ENCODE data around the gene CSTA. TPM values are rescaled to one million over a fixed set of nuclear protein-coding genes. Genes with fewer than 3 reads are reported as not detected.
A peak's percentile ranks its signal among the peaks of the same experiment; 100 is the strongest.

CSTA gene
- total RNA-seq, 1 donor = 90.5 TPM

DNA sequence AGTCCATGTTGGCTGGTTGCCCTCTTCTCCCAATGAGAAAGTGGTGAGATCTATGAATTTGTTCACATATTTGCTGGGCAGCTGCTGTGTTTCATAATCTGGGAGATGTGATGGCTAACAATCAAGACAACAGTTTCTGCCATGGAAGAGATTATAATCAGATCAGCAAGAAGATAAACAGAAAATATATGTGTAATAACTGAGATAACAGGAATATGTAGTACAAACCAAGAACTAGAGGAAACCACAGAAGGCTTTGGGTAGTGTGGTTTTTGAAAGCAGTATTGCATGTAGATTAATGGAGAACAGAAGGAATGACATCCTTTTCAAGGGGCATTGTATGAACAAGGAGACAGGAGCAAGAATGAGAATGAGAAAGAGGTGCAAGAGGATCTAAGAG, 12.2 kb upstream of the CSTA start:
- H3K4me1 ChIP-seq (ENCODE audit: insufficient read depth, low read length) = peaks cover 19% of the 10 kb centered on the region
- no peaks in the 10 kb centered on the region for H3K9me3 ChIP-seq (ENCODE audit: low read depth, low read length)
- no peaks in the 10 kb centered on the region for H3K27me3 ChIP-seq (ENCODE audit: insufficient read depth, low read length)
- H3K4me3 ChIP-seq (ENCODE audit: low read length) = no peak overlapping the region

DNA sequence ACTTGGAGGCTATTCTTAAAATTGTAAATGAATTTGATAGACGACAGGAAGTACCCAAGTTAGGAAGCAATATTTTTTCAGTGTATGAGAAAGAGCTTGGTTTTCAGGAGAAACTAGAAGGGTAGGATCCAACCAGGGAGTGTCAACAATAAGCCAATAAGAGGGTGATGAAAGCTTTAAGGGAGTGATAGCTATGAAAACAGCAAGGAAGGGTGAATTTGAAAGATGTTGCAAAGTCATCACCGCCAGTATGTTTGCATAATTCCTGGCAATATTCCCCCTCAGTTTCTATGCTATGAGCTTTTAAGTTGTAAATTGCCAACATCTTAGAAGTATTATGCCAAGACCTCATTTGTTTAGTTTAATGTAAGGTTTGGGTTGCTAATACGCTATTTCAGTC, 11.8 kb upstream of the CSTA start:
- Histone ChIP-seq H3K4me1 (ENCODE audit: insufficient read depth, low read length) (peaks cover 16% of the 10 kb centered on the region), H3K27me3 (ENCODE audit: insufficient read depth, low read length) (no peaks in the 10 kb centered on the region), H3K9me3 (ENCODE audit: low read depth, low read length) (no peaks in the 10 kb centered on the region), H3K4me3 (ENCODE audit: low read length) (no peak overlapping the region)

DNA sequence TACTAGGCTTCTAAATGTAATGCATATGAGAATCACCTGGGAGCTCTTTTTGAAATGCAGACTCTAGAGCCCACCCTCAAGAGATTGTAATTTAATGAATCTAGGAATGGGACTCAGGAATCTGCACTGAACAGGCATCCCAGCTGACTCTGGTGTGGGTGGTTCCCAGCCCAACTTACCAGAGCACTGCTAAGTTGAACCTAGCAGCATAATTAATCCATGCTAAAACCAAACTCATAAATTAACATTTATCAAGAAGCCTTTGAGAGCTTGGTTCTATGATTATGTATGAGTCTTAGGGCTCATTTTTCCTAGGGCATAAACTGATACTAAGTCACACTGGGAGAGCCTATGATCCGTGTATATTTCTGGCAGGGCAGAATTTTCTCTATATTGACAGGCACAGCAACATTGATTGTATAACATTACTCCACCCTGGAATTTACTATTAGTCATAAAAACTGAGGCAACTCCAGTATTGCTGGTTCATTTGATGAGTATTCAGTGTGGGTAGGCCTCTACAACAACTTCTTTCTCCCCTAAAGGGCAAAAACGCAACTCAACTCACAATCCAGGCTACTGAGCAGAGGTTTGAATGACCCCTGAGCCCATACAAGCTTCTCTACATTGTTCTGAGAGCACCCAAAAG, 10.7 kb upstream of the CSTA start:
- H3K27me3 ChIP-seq (ENCODE audit: insufficient read depth, low read length) = no peaks in the 10 kb centered on the region
- peaks cover 6% of the 10 kb centered on the region for H3K9me3 ChIP-seq (ENCODE audit: low read depth, low read length)
- H3K4me3 ChIP-seq (ENCODE audit: low read length) = no peak overlapping the region
- peaks cover 16% of the 10 kb centered on the region for H3K4me1 ChIP-seq (ENCODE audit: insufficient read depth, low read length)

DNA sequence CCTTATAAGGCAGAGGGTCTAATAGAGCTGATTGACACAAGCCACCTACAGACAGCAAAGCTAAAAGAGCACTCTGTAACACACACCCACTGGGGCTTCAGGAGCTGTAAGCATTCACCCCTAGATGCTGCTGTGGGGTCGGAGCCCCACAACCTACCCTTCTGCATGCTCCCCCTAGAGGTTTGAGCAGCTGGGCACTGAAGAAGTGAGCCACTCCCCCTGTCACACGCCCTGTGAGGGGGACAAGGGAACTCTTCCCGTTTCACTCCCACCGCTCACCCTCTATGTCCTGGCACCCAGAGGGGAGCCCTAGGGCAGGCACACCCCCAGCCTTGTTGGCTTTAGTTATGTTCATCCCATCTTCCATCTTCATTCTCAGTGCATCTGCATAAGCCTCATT, 9.4 kb upstream of the CSTA start:
- Histone ChIP-seq H3K9me3 (ENCODE audit: low read depth, low read length) (peaks cover 9% of the 10 kb centered on the region), H3K4me3 (ENCODE audit: low read length) (no peak overlapping the region), H3K27me3 (ENCODE audit: insufficient read depth, low read length) (no peaks in the 10 kb centered on the region), H3K4me1 (ENCODE audit: insufficient read depth, low read length) (peaks cover 16% of the 10 kb centered on the region)

DNA sequence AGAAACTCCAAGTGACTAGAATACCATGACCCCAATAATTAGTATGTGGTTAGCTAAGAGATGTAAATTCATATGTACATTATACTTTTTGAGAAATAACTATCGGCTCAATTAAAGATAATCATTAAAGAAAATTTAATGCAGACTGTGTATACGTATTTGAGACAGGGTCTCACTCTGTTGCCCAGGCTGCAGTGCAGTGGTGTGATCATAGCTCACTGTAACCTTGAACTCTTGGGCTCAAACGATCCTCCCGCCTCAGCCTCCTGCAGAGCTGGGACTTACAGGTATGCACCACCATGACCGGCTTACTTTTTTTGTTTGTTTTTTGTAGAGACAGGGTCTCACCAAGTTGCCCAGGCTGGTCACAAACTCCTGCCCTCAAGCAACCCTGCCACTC, 8.7 kb upstream of the CSTA start:
- Histone ChIP-seq H3K4me1 (ENCODE audit: insufficient read depth, low read length) (peaks cover 16% of the 10 kb centered on the region), H3K4me3 (ENCODE audit: low read length) (no peak overlapping the region)

DNA sequence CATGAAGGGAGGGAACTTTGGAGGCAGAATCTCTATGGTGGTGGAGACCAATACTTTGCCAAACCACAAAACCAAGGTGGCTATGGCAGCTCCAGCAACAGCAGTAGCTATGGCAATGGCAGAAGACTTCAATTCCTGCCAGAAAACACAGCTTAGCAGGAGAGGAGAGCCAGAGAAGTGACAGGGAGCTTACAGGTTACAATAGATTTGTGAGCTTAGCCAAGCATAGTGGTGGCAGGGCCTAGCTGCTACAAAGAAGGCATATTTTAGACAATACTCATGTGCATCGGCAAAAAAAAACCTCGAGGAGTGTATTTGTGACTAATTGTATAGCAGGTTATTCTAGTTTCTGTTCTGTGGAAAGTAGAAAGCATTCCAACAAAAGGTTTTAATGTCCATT, 6.4 kb upstream of the CSTA start:
- no peak overlapping the region for H3K4me3 ChIP-seq (ENCODE audit: low read length)
- peaks cover 9% of the 10 kb centered on the region for H3K9me3 ChIP-seq (ENCODE audit: low read depth, low read length)
- no peaks in the 10 kb centered on the region for H3K27me3 ChIP-seq (ENCODE audit: insufficient read depth, low read length)
- H3K4me1 ChIP-seq (ENCODE audit: insufficient read depth, low read length) = peaks cover 9% of the 10 kb centered on the region

More for the DNA sequence above, 8.7 kb upstream of the CSTA start:
- Histone ChIP-seq H3K27me3 (ENCODE audit: insufficient read depth, low read length) (no peaks in the 10 kb centered on the region), H3K9me3 (ENCODE audit: low read depth, low read length) (peaks cover 9% of the 10 kb centered on the region)

DNA sequence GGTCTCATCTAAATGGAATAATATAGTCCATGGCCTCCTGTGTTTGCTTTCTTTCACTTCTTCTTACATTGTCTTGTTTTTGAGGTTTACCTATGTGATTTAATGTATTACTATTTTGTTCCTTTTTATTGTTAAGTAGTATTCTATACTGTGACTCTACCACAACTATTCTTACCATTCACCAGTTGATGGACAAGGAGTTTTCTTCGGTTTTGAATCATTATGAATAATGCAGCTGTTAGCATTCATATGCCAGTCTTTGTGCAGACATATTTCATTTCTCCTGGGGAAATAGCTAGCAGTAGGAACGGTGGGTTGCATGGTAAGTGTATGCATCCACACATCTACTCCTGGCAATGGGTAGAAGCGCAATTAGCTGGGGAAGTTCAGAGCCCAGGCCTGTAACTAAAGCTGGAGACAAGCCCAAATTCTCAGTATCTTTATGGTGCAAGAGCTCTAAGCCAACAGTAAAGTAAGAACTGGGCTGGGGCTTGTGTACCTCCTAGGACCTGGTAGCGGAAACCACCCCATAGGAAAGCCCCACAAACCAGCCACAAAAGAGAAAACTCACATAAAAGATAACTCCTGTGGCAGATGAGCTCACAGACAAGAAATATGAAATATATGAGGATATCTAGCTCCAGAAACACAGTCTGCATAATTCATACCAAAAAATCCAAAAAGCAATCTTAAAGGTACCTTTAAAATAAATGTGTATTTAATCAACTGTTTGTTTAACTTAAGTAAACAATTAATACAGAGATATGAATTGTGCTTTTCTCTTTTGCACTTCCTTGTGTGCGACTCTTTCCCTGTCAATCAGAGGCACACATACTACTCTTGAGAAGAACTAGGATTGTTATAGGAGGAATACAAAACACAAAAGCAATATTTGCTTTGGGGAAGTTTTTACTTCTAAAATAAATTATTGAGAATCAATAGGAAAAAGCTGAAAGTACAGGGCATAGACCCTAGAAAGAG, 2.7 kb upstream of the CSTA start:
- peaks cover 9% of the 10 kb centered on the region for H3K9me3 ChIP-seq (ENCODE audit: low read depth, low read length)
- no peaks in the 10 kb centered on the region for H3K27me3 ChIP-seq (ENCODE audit: insufficient read depth, low read length)
- peaks cover 16% of the 10 kb centered on the region for H3K4me1 ChIP-seq (ENCODE audit: insufficient read depth, low read length)
- no peak overlapping the region for H3K4me3 ChIP-seq (ENCODE audit: low read length)

DNA sequence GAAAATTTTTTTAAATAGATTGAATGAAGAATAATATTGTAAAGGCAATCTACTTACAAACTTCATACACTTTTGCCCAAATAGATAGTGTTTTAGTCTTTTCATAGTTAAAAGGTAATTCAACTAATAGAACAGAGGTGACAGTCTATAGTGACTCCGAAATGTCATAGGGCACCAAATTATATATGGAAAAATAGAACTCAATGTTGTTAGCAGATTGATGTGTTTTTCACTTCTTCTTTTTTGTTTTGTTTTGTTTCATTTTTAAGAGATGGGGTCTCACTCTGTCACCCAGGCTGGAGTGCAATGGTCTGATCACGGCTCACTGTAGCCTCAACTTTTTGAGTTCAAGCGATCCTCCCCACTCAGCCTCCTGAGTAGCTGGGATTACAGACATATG, 721 bp downstream of the CSTA start:
- Histone ChIP-seq H3K27me3 (ENCODE audit: insufficient read depth, low read length) (no peaks in the 10 kb centered on the region), H3K4me1 (ENCODE audit: insufficient read depth, low read length) (peaks cover 16% of the 10 kb centered on the region), H3K9me3 (ENCODE audit: low read depth, low read length) (no peaks in the 10 kb centered on the region), H3K4me3 (ENCODE audit: low read length) (peak overlapping the region; percentile 45)

DNA sequence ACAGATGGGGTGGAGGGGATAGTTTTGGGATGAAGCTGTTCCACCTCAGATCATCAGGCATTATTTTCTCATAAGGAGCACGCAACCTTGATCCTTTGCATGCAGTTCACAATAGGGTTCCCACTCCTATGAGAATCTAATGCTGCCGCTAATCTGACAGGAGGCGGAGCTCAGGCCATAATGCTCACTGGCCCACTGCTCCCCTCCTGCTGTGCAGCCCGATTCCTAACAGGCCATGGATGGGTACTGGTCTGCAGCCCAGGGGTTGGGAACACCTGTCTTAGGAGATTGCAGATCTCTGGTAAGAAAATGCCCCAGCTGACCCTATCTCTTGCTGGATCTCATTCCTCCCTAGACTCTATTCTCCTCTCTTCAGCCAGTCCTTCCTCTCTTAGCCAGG, 6.8 kb downstream of the CSTA start:
- peaks cover 1% of the 10 kb centered on the region for H3K4me1 ChIP-seq (ENCODE audit: insufficient read depth, low read length)
- no peak overlapping the region for H3K4me3 ChIP-seq (ENCODE audit: low read length)
- no peaks in the 10 kb centered on the region for H3K27me3 ChIP-seq (ENCODE audit: insufficient read depth, low read length)
- no peaks in the 10 kb centered on the region for H3K9me3 ChIP-seq (ENCODE audit: low read depth, low read length)

DNA sequence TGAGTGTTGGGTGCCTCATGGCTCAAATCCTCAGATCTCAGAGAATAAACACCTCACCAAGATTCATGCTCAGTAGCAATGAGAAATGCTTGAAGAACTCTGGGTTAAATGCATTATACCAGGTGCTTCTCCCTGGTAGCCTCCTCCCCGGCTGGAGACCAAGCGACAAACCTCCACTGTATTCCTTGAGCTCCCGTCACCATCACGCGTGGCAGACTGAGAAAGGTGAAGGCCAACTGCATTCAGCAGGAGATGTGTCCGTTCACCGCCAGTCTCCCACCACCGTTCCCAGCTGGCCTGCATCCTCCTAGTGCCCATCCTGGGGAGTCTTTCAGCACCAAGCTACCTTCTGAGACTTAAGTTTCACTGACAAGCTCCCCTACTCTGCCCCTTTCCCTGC, 7.5 kb downstream of the CSTA start:
- Histone ChIP-seq H3K4me3 (ENCODE audit: low read length) (no peak overlapping the region), H3K9me3 (ENCODE audit: low read depth, low read length) (no peaks in the 10 kb centered on the region), H3K27me3 (ENCODE audit: insufficient read depth, low read length) (no peaks in the 10 kb centered on the region), H3K4me1 (ENCODE audit: insufficient read depth, low read length) (no peaks in the 10 kb centered on the region)

DNA sequence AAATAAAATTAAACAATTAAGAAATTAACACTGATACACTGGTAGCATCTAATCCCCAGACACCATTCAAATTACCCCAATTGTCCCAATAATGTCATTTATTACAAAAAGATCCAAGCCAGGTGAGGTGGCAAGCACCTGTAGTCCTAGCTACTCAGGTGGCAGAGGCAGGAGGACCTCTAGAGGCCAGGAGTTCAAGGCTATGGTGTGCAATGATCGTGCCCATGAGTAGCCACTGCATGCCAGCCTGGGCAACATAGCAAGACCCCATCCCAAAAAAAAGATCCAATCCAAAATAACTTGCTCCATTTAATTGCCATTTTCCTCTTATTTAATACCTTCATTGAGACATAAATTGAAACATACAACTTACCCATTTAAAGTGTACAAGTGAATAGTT, 17.8 kb downstream of the CSTA start:
- Histone ChIP-seq H3K4me3 (ENCODE audit: low read length) (no peak overlapping the region), H3K27me3 (ENCODE audit: insufficient read depth, low read length) (no peaks in the 10 kb centered on the region), H3K9me3 (ENCODE audit: low read depth, low read length) (no peaks in the 10 kb centered on the region), H3K4me1 (ENCODE audit: insufficient read depth, low read length) (no peaks in the 10 kb centered on the region)

DNA sequence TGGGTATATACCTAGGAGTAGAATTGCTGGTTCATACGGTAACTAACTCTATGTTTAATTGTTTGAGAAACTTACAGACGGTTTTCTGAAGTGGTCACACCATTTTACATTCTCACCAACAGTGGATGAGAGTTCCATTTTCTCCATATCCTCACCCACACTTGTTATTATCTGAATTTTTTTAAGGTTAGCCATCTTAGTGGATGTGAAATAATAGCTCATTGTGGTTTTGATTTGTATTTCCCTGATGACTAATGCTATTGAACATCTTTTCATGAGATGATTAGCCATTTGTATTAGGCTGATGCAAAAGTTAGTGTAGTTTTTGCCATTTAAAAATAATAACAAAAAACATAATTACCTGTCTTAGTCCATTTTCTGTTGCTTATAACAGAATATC, 18.6 kb downstream of the CSTA start:
- H3K9me3 ChIP-seq (ENCODE audit: low read depth, low read length) = no peaks in the 10 kb centered on the region
- H3K27me3 ChIP-seq (ENCODE audit: insufficient read depth, low read length) = no peaks in the 10 kb centered on the region
- no peaks in the 10 kb centered on the region for H3K4me1 ChIP-seq (ENCODE audit: insufficient read depth, low read length)
- no peak overlapping the region for H3K4me3 ChIP-seq (ENCODE audit: low read length)

DNA sequence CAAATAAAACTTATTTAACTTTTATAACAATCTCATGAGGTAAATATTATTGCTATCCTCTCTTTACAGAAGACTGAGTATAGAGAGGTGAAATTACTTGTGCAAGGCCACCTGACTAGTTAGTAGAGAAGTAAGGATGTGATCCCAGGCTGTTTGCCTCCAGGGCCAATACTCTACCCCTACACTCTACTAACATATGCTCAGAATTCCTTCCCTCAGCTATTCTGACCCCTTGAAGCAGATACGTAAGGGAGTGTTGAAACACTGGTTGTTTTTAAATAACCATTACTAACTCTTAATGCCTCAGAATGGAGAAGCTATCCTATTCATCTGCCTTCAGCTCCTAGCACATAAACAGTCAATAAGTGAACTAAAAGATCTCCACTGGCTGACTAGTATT, 24.1 kb downstream of the CSTA start:
- H3K4me1 ChIP-seq (ENCODE audit: insufficient read depth, low read length) = no peaks in the 10 kb centered on the region
- H3K4me3 ChIP-seq (ENCODE audit: low read length) = no peak overlapping the region
- no peaks in the 10 kb centered on the region for H3K27me3 ChIP-seq (ENCODE audit: insufficient read depth, low read length)

DNA sequence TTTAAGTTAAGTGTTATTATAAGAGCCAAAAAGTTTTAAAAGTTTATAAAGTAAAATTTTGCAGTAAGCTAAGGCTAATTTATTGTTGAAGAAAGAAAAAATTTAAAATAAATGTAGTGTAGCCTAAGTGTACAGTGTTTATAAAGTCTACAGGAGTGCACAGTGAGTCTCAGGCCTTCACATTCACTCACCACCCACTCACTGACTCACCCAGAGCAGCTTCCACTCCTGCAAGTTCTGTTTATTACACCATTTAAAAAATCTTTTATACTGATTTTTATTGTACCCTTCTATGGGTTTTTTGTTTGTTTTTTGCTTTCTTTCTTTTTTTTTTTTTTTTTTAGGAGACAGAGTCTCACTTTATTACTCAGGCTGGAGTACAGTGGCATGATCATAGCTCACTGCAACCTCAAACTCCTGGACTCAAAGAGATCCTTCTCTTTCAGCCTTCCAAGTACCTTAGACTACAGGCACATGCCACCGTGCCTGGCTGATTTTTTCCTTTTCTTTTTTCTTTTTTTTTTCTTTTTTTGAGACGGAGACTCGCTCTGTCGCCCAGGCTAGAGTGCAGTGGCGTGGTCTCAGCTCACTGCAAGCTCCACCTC, 25.9 kb downstream of the CSTA start:
- Histone ChIP-seq H3K4me1 (ENCODE audit: insufficient read depth, low read length) (peaks cover 8% of the 10 kb centered on the region), H3K9me3 (ENCODE audit: low read depth, low read length) (no peaks in the 10 kb centered on the region), H3K4me3 (ENCODE audit: low read length) (no peak overlapping the region), H3K27me3 (ENCODE audit: insufficient read depth, low read length) (no peaks in the 10 kb centered on the region)

More for the DNA sequence above, 24.1 kb downstream of the CSTA start:
- H3K9me3 ChIP-seq (ENCODE audit: low read depth, low read length) = no peaks in the 10 kb centered on the region

DNA sequence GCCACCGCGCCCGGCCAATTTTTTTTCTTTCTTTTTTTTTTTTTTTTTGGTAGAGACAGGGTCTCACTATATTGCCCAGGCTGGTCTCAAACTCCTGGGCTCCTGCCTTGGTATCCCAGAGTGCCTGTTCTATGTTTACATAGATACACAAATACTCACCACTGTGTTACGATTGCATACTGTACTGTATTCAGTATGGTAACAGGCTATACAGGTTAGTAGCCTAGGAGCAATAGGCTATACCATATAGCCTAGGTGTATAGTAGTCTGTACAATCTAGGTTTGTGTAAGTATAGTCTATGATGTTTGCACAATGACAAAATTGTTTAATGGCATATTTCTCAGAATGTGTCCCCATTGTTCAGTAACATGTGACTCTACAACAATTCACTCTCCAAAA, 26.6 kb downstream of the CSTA start:
- H3K9me3 ChIP-seq (ENCODE audit: low read depth, low read length) = no peaks in the 10 kb centered on the region
- H3K4me3 ChIP-seq (ENCODE audit: low read length) = no peak overlapping the region
- no peaks in the 10 kb centered on the region for H3K27me3 ChIP-seq (ENCODE audit: insufficient read depth, low read length)
- peaks cover 14% of the 10 kb centered on the region for H3K4me1 ChIP-seq (ENCODE audit: insufficient read depth, low read length)
